ENCODE results near the gene SNX13.

GRCh38 chr7:17913250-17913649, 27.0 kb downstream of the SNX13 start:
- TF ChIP-seq, protein P1, sequence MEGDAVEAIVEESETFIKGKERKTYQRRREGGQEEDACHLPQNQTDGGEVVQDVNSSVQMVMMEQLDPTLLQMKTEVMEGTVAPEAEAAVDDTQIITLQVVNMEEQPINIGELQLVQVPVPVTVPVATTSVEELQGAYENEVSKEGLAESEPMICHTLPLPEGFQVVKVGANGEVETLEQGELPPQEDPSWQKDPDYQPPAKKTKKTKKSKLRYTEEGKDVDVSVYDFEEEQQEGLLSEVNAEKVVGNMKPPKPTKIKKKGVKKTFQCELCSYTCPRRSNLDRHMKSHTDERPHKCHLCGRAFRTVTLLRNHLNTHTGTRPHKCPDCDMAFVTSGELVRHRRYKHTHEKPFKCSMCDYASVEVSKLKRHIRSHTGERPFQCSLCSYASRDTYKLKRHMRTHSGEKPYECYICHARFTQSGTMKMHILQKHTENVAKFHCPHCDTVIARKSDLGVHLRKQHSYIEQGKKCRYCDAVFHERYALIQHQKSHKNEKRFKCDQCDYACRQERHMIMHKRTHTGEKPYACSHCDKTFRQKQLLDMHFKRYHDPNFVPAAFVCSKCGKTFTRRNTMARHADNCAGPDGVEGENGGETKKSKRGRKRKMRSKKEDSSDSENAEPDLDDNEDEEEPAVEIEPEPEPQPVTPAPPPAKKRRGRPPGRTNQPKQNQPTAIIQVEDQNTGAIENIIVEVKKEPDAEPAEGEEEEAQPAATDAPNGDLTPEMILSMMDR (conservative IDR thresholded peaks at IDR 0.05 in 1 of 2, IDR thresholded peaks at IDR 0.05 in 1 of 2; ENCODE audit: extremely low read depth in 1 of 2, insufficient read depth in 1 of 2, low read depth in 1 of 2, low read length in 2 of 2), result no peak
- no peak for TF ChIP-seq EZH2 (IDR thresholded peaks at IDR 0.05; ENCODE audit: borderline replicate concordance, low read length)

Data from mammary epithelial cell (primary cell).